ENCODE results near the gene RECQL.

DNA sequence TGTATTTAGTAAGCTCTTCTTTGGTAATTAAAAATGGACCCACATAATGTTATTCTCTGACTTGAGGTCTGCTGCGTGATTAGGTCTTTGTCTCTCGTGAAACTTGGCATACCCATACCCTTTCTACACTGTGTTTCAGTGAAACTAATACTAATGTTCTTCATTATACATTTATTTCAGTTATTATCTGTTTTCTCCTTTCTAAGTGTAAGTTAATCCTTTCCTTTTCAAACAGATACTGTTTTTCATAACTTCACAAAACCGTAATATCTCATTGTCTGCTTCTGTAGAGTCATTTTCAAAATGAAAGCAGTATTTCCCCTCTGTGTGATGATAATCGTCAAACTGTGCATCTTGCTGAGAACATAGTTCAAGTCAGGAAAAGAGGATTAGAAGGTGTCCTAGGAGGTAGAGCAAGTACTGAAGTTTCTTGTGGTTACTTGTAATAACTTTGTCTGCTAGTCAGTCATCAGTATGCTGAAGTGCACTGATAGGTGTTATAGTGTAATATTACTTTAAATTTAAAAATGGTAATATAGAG lies 48.1 kb downstream of the RECQL start:
- TF ChIP-seq, protein P1, sequence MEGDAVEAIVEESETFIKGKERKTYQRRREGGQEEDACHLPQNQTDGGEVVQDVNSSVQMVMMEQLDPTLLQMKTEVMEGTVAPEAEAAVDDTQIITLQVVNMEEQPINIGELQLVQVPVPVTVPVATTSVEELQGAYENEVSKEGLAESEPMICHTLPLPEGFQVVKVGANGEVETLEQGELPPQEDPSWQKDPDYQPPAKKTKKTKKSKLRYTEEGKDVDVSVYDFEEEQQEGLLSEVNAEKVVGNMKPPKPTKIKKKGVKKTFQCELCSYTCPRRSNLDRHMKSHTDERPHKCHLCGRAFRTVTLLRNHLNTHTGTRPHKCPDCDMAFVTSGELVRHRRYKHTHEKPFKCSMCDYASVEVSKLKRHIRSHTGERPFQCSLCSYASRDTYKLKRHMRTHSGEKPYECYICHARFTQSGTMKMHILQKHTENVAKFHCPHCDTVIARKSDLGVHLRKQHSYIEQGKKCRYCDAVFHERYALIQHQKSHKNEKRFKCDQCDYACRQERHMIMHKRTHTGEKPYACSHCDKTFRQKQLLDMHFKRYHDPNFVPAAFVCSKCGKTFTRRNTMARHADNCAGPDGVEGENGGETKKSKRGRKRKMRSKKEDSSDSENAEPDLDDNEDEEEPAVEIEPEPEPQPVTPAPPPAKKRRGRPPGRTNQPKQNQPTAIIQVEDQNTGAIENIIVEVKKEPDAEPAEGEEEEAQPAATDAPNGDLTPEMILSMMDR (conservative IDR thresholded peaks at IDR 0.05 in 1 of 2, IDR thresholded peaks at IDR 0.05 in 1 of 2; ENCODE audit: low read depth in 1 of 2, low read length in 2 of 2), result no peak
- TF ChIP-seq EZH2 (IDR thresholded peaks at IDR 0.05; ENCODE audit: low read length, missing control alignments), result no peak

All from fibroblast of lung (primary cell).